Vagina (tissue), 2 donors: ENCODE results near the gene SH3YL1.

Source experiments
- CTCF ChIP-seq, 3 experiments: fragments of 450-650 bp in 2 of 3; fragments of 200-600 bp in 1 of 3; sonication (generic) in 1 of 3; IDR thresholded peaks; one replicate each; pipeline ENCODE4 v1.5.1; 2017 to 2019; ENCODE audit warnings: antibody characterized with exemption in 3 of 3, mild to moderate bottlenecking in 2 of 3, moderate library complexity in 2 of 3
- POLR2AphosphoS5 ChIP-seq, 2 donors: sonication (generic); formaldehyde crosslinking; IDR thresholded peaks; one replicate each; pipeline ENCODE4 v1.9.0; 2017; ENCODE audit warnings: antibody characterized with exemption in 2 of 2, mild to moderate bottlenecking in 2 of 2, low read depth in 1 of 2; ENCODE audit not compliant: insufficient read depth in 1 of 2

- no peak for TF ChIP-seq CTCF (IDR thresholded peaks at IDR 0.05)
- TF ChIP-seq POLR2AphosphoS5 (IDR thresholded peaks at IDR 0.05; ENCODE audit: insufficient read depth in 1 of 2, low read depth in 1 of 2) = no peak
Observed at GRCh38 chr2:196406-196805, 67.4 kb downstream of the SH3YL1 start.
